Measurements from ENCODE around the gene SLC6A9.
A peak's percentile ranks its signal among the peaks of the same experiment; 100 is the strongest.

SLC6A9 gene

GRCh38 chr1:43981636-43982035 lies 49.6 kb downstream of the SLC6A9 start:
- H3K4me3 ChIP-seq (ENCODE audit: low read length in 2 of 2) = no peak overlapping the region
- no peak overlapping the region for H3K27ac ChIP-seq (ENCODE audit: low read length)
- no peaks in the 10 kb centered on the region for H3K9me3 ChIP-seq (ENCODE audit: control insufficient read depth in 2 of 2, low read length in 2 of 2)
- H3K27me3 ChIP-seq (ENCODE audit: control insufficient read depth in 1 of 2, insufficient read depth in 2 of 2, low read length in 2 of 2) = no peaks in the 10 kb centered on the region
- H3K36me3 ChIP-seq (ENCODE audit: control insufficient read depth in 2 of 2, insufficient read depth in 2 of 2, low read length in 2 of 2) = peaks cover 16 to 25% of the 10 kb centered on the region in 2 donors
- H3K9ac ChIP-seq (ENCODE audit: low read length in 2 of 2) = no peak overlapping the region
- H3K4me1 ChIP-seq (ENCODE audit: control insufficient read depth, insufficient read depth, low read length) = peaks cover 27% of the 10 kb centered on the region

- no peak overlapping the region for H3K4me3 ChIP-seq (ENCODE audit: low read length in 2 of 2)
- no peaks in the 10 kb centered on the region for H3K27me3 ChIP-seq (ENCODE audit: control insufficient read depth in 1 of 2, insufficient read depth in 2 of 2, low read length in 2 of 2)
- H3K9ac ChIP-seq (ENCODE audit: low read length in 2 of 2) = no peak overlapping the region
- no peaks in the 10 kb centered on the region for H3K9me3 ChIP-seq (ENCODE audit: control insufficient read depth in 2 of 2, low read length in 2 of 2)
- peaks cover 21 to 30% of the 10 kb centered on the region in 2 donors for H3K36me3 ChIP-seq (ENCODE audit: control insufficient read depth in 2 of 2, insufficient read depth in 2 of 2, low read length in 2 of 2)
- H3K27ac ChIP-seq (ENCODE audit: low read length) = no peak overlapping the region
- peaks cover 32% of the 10 kb centered on the region for H3K4me1 ChIP-seq (ENCODE audit: control insufficient read depth, insufficient read depth, low read length)
Observed at GRCh38 chr1:43981135-43981491, 50.1 kb downstream of the SLC6A9 start.

GRCh38 chr1:43980255-43981134 lies 50.8 kb downstream of the SLC6A9 start:
- Histone ChIP-seq H3K27ac (ENCODE audit: low read length) (no peak overlapping the region), H3K4me3 (ENCODE audit: low read length in 2 of 2) (peak overlapping the region; percentile 72 to 73), H3K9me3 (ENCODE audit: control insufficient read depth in 2 of 2, low read length in 2 of 2) (no peaks in the 10 kb centered on the region), H3K4me1 (ENCODE audit: control insufficient read depth, insufficient read depth, low read length) (peaks cover 38% of the 10 kb centered on the region), H3K36me3 (ENCODE audit: control insufficient read depth in 2 of 2, insufficient read depth in 2 of 2, low read length in 2 of 2) (peaks cover 19 to 25% of the 10 kb centered on the region in 2 donors), H3K9ac (ENCODE audit: low read length in 2 of 2) (peak overlapping the region; percentile 58 to 63), H3K27me3 (ENCODE audit: control insufficient read depth in 1 of 2, insufficient read depth in 2 of 2, low read length in 2 of 2) (no peaks in the 10 kb centered on the region)

GRCh38 chr1:43979528-43980254 lies 51.6 kb downstream of the SLC6A9 start:
- no peaks in the 10 kb centered on the region for H3K9me3 ChIP-seq (ENCODE audit: control insufficient read depth in 2 of 2, low read length in 2 of 2)
- peaks cover 18 to 24% of the 10 kb centered on the region in 2 donors for H3K36me3 ChIP-seq (ENCODE audit: control insufficient read depth in 2 of 2, insufficient read depth in 2 of 2, low read length in 2 of 2)
- no peaks in the 10 kb centered on the region for H3K27me3 ChIP-seq (ENCODE audit: control insufficient read depth in 1 of 2, insufficient read depth in 2 of 2, low read length in 2 of 2)
- peaks cover 42% of the 10 kb centered on the region for H3K4me1 ChIP-seq (ENCODE audit: control insufficient read depth, insufficient read depth, low read length)
- peak overlapping the region; percentile 72 to 73 for H3K4me3 ChIP-seq (ENCODE audit: low read length in 2 of 2)
- H3K27ac ChIP-seq (ENCODE audit: low read length) = no peak overlapping the region
- peak overlapping the region; percentile 58 to 63 for H3K9ac ChIP-seq (ENCODE audit: low read length in 2 of 2)

- Histone ChIP-seq H3K9ac (ENCODE audit: low read length in 2 of 2) (peak overlapping the region in 1 of 2 donors; percentile 63), H3K9me3 (ENCODE audit: control insufficient read depth in 2 of 2, low read length in 2 of 2) (no peaks in the 10 kb centered on the region), H3K4me1 (ENCODE audit: control insufficient read depth, insufficient read depth, low read length) (peaks cover 47% of the 10 kb centered on the region), H3K4me3 (ENCODE audit: low read length in 2 of 2) (peak overlapping the region; percentile 72 to 73), H3K27me3 (ENCODE audit: control insufficient read depth in 1 of 2, insufficient read depth in 2 of 2, low read length in 2 of 2) (no peaks in the 10 kb centered on the region), H3K36me3 (ENCODE audit: control insufficient read depth in 2 of 2, insufficient read depth in 2 of 2, low read length in 2 of 2) (peaks cover 18 to 24% of the 10 kb centered on the region in 2 donors), H3K27ac (ENCODE audit: low read length) (no peak overlapping the region)
Observed at GRCh38 chr1:43979261-43979527, 52.1 kb downstream of the SLC6A9 start.

GRCh38 chr1:43978551-43979260 lies 52.6 kb downstream of the SLC6A9 start, which contains the start of gene B4GALT2:
B4GALT2 (plus strand) TSS chr1:43979210; CDS start chr1:43981161, 1,951 bp downstream.
- H3K4me1 ChIP-seq (ENCODE audit: control insufficient read depth, insufficient read depth, low read length) = peaks cover 51% of the 10 kb centered on the region
- H3K4me3 ChIP-seq (ENCODE audit: low read length in 2 of 2) = peak within 1 kb of the TSS; percentile 73 to 76
- no peaks in the 10 kb centered on the region for H3K9me3 ChIP-seq (ENCODE audit: control insufficient read depth in 2 of 2, low read length in 2 of 2)
- H3K36me3 ChIP-seq (ENCODE audit: control insufficient read depth in 2 of 2, insufficient read depth in 2 of 2, low read length in 2 of 2) = peaks cover 18 to 24% of the 10 kb centered on the region in 2 donors
- H3K27me3 ChIP-seq (ENCODE audit: control insufficient read depth in 1 of 2, insufficient read depth in 2 of 2, low read length in 2 of 2) = no peaks in the 10 kb centered on the region
- peak within 1 kb of the TSS; percentile 58 to 63 for H3K9ac ChIP-seq (ENCODE audit: low read length in 2 of 2)
- H3K27ac ChIP-seq (ENCODE audit: low read length) = no peak within 1 kb of the TSS

GRCh38 chr1:43978264-43978550 lies 53.1 kb downstream of the SLC6A9 start:
- no peaks in the 10 kb centered on the region for H3K9me3 ChIP-seq (ENCODE audit: control insufficient read depth in 2 of 2, low read length in 2 of 2)
- H3K4me3 ChIP-seq (ENCODE audit: low read length in 2 of 2) = peak overlapping the region in 1 of 2 donors; percentile 76
- H3K27ac ChIP-seq (ENCODE audit: low read length) = no peak overlapping the region
- no peak overlapping the region for H3K9ac ChIP-seq (ENCODE audit: low read length in 2 of 2)
- H3K4me1 ChIP-seq (ENCODE audit: control insufficient read depth, insufficient read depth, low read length) = peaks cover 51% of the 10 kb centered on the region
- no peaks in the 10 kb centered on the region for H3K27me3 ChIP-seq (ENCODE audit: control insufficient read depth in 1 of 2, insufficient read depth in 2 of 2, low read length in 2 of 2)
- peaks cover 19 to 24% of the 10 kb centered on the region in 2 donors for H3K36me3 ChIP-seq (ENCODE audit: control insufficient read depth in 2 of 2, insufficient read depth in 2 of 2, low read length in 2 of 2)

GRCh38 chr1:43977376-43978263 lies 53.6 kb downstream of the SLC6A9 start:
- Histone ChIP-seq H3K27ac (ENCODE audit: low read length) (no peak overlapping the region), H3K27me3 (ENCODE audit: control insufficient read depth in 1 of 2, insufficient read depth in 2 of 2, low read length in 2 of 2) (no peaks in the 10 kb centered on the region), H3K36me3 (ENCODE audit: control insufficient read depth in 2 of 2, insufficient read depth in 2 of 2, low read length in 2 of 2) (peaks cover 20 to 24% of the 10 kb centered on the region in 2 donors), H3K9ac (ENCODE audit: low read length in 2 of 2) (no peak overlapping the region), H3K9me3 (ENCODE audit: control insufficient read depth in 2 of 2, low read length in 2 of 2) (no peaks in the 10 kb centered on the region), H3K4me1 (ENCODE audit: control insufficient read depth, insufficient read depth, low read length) (peaks cover 51% of the 10 kb centered on the region), H3K4me3 (ENCODE audit: low read length in 2 of 2) (no peak overlapping the region)

GRCh38 chr1:43976890-43977289 lies 54.4 kb downstream of the SLC6A9 start:
- Histone ChIP-seq H3K27ac (ENCODE audit: low read length) (no peak overlapping the region), H3K4me3 (ENCODE audit: low read length in 2 of 2) (peak overlapping the region in 1 of 2 donors; percentile 87)

GRCh38 chr1:43976045-43976444 lies 55.2 kb downstream of the SLC6A9 start:
- peak overlapping the region; percentile 92 for H3K27ac ChIP-seq (ENCODE audit: low read length)
- peaks cover 52% of the 10 kb centered on the region for H3K4me1 ChIP-seq (ENCODE audit: control insufficient read depth, insufficient read depth, low read length)
- H3K4me3 ChIP-seq (ENCODE audit: low read length in 2 of 2) = peak overlapping the region; percentile 87 to 91
- H3K9me3 ChIP-seq (ENCODE audit: control insufficient read depth in 2 of 2, low read length in 2 of 2) = no peaks in the 10 kb centered on the region
- peaks cover 25 to 28% of the 10 kb centered on the region in 2 donors for H3K36me3 ChIP-seq (ENCODE audit: control insufficient read depth in 2 of 2, insufficient read depth in 2 of 2, low read length in 2 of 2)
- no peaks in the 10 kb centered on the region for H3K27me3 ChIP-seq (ENCODE audit: control insufficient read depth in 1 of 2, insufficient read depth in 2 of 2, low read length in 2 of 2)
- H3K9ac ChIP-seq (ENCODE audit: low read length in 2 of 2) = peak overlapping the region; percentile 83 to 89

More at GRCh38 chr1:43976890-43977289, 54.4 kb downstream of the SLC6A9 start:
- Histone ChIP-seq H3K9ac (ENCODE audit: low read length in 2 of 2) (no peak overlapping the region), H3K27me3 (ENCODE audit: control insufficient read depth in 1 of 2, insufficient read depth in 2 of 2, low read length in 2 of 2) (no peaks in the 10 kb centered on the region), H3K4me1 (ENCODE audit: control insufficient read depth, insufficient read depth, low read length) (peaks cover 51% of the 10 kb centered on the region), H3K36me3 (ENCODE audit: control insufficient read depth in 2 of 2, insufficient read depth in 2 of 2, low read length in 2 of 2) (peaks cover 25 to 26% of the 10 kb centered on the region in 2 donors), H3K9me3 (ENCODE audit: control insufficient read depth in 2 of 2, low read length in 2 of 2) (no peaks in the 10 kb centered on the region)

All from stomach smooth muscle (tissue), 2 donors.